IPS-20b (cell line): ENCODE results near the gene COL21A1.

Experiments used
- H3K27ac ChIP-seq: one replicate; pipeline ENCODE4 v1.5.1; 2013; ENCODE audit warnings: low read length
- H3K27me3 ChIP-seq: 2 replicates; pipeline ENCODE4 v1.6.1; 2013; ENCODE audit warnings: mild to moderate bottlenecking, low read length, inconsistent platforms; ENCODE audit not compliant: insufficient read depth
- H3K36me3 ChIP-seq: 2 replicates; pipeline ENCODE4 v1.6.1; 2013; ENCODE audit warnings: low read depth, mild to moderate bottlenecking, inconsistent platforms, low read length, moderate library complexity; ENCODE audit not compliant: insufficient read depth
- H3K4me1 ChIP-seq: 2 replicates; pipeline ENCODE4 v1.6.1; 2013; ENCODE audit warnings: mild to moderate bottlenecking, control low read depth, inconsistent platforms, low read length, moderate library complexity; ENCODE audit not compliant: insufficient read depth
- H3K4me3 ChIP-seq: 2 replicates; pipeline ENCODE4 v1.5.1; 2013; ENCODE audit warnings: mild to moderate bottlenecking, low read length, inconsistent platforms
- H3K9ac ChIP-seq: 2 replicates; pipeline ENCODE4 v1.6.1; 2013; ENCODE audit warnings: low read depth, mild to moderate bottlenecking, inconsistent platforms, low read length, moderate library complexity
- H3K9me3 ChIP-seq: 2 replicates; pipeline ENCODE4 v1.6.1; 2013; ENCODE audit warnings: mild to moderate bottlenecking, low read depth, low read length, inconsistent platforms; ENCODE audit not compliant: insufficient read depth

Gene COL21A1

GRCh38 chr6:56147766-56148165 lies 99.6 kb downstream of the COL21A1 start:
- Histone ChIP-seq H3K9ac (no peak overlapping the region), H3K36me3 (no peaks in the 10 kb centered on the region), H3K4me1 (no peaks in the 10 kb centered on the region), H3K27me3 (no peaks in the 10 kb centered on the region), H3K9me3 (no peaks in the 10 kb centered on the region), H3K4me3 (no peak overlapping the region), H3K27ac (no peak overlapping the region)

GRCh38 chr6:56146086-56146485 lies 101.3 kb downstream of the COL21A1 start:
- Histone ChIP-seq H3K4me1 (no peaks in the 10 kb centered on the region), H3K4me3 (no peak overlapping the region), H3K9me3 (no peaks in the 10 kb centered on the region), H3K27me3 (no peaks in the 10 kb centered on the region), H3K27ac (no peak overlapping the region), H3K9ac (no peak overlapping the region), H3K36me3 (no peaks in the 10 kb centered on the region)

GRCh38 chr6:56145616-56146015 lies 101.8 kb downstream of the COL21A1 start:
- H3K27me3 ChIP-seq, result no peaks in the 10 kb centered on the region
- no peak overlapping the region for H3K27ac ChIP-seq
- no peaks in the 10 kb centered on the region for H3K4me1 ChIP-seq
- H3K9me3 ChIP-seq, result no peaks in the 10 kb centered on the region
- H3K36me3 ChIP-seq, result no peaks in the 10 kb centered on the region
- no peak overlapping the region for H3K4me3 ChIP-seq
- H3K9ac ChIP-seq, result no peak overlapping the region

DNA sequence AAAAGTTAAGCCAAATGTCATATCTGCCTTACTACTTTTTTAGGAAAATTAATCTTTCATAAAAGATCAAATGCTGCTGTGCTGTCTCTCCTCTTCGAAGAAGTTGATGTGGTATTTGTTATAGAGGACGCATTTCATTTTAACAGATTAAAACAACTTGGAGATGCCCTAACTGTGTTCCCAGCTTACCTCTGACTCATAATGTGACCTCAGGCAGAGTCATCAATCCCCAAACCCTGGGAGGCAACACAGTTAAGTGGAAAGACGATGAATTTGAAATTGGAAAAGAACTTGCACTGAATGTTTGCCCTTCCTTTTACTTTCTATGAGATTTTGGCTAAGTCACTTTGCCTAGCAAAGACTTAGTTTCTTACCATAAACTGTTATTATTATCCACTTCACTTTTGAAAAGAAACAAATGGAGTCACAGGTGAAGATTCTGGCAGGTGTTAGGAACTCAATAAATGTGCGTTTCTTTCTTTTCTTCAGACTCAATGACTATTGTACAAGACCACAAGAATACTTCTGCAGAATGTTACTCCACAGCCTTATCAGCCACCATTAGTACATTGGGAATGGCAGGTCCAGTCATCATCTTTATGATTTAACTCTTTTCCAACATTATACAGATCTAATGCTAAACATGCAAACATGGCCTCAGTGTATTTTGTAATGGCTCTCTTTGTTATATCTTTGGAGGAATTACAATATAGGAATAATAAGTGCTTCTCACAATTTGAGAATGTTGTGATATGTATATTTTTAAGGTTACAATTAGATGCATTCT lies 102.6 kb downstream of the COL21A1 start:
- Histone ChIP-seq H3K27me3 (no peaks in the 10 kb centered on the region), H3K4me3 (no peak overlapping the region), H3K27ac (no peak overlapping the region), H3K4me1 (no peaks in the 10 kb centered on the region), H3K36me3 (no peaks in the 10 kb centered on the region), H3K9me3 (no peaks in the 10 kb centered on the region), H3K9ac (no peak overlapping the region)

GRCh38 chr6:56143796-56144195 lies 103.6 kb downstream of the COL21A1 start:
- Histone ChIP-seq H3K4me3 (no peak overlapping the region), H3K9ac (no peak overlapping the region), H3K27ac (no peak overlapping the region)

DNA sequence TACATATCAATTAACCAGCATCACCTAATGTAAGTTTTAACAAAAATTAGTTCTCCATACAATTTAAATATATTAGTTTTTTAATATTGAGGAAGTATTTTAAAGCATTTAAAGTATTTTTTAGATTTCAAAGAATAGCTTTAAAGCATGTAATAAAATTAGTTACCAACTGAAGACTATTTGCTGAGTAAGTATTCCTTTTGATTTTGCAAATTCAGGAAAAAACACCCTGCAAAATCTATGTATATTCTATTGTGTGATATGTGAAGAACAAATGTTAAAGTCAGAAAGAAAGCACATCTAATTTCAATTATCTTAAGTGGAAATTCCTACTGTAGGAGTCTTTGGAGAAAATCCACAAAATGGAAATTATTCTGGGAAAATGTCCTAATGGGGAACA lies 107.3 kb downstream of the COL21A1 start:
- Histone ChIP-seq H3K4me3 (no peak overlapping the region), H3K27ac (no peak overlapping the region), H3K9me3 (peaks cover 3% of the 10 kb centered on the region; the same call in 1 of the 2 replicates), H3K4me1 (no peaks in the 10 kb centered on the region), H3K27me3 (no peaks in the 10 kb centered on the region), H3K9ac (no peak overlapping the region), H3K36me3 (no peaks in the 10 kb centered on the region)

More at GRCh38 chr6:56143796-56144195, 103.6 kb downstream of the COL21A1 start:
- Histone ChIP-seq H3K27me3 (no peaks in the 10 kb centered on the region), H3K9me3 (no peaks in the 10 kb centered on the region), H3K36me3 (no peaks in the 10 kb centered on the region), H3K4me1 (no peaks in the 10 kb centered on the region)

DNA sequence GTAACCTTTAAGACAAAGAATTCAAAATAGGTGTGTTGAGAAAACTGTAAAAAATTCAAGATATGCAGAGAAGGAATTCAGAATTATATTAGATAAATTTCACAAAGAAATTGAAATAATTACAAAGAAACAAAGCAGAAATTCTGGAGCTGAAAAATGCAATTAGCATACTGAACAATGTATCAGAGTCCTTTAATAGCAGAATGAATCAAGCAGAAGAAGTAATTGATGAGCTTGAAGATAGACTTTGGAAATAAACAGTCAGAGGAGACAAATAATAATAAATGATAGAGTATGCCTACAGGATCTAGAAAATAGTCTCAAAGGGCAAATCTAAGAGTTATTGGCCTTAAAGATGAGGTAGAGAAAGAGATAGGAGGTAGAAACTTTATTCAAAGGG lies 131.7 kb downstream of the COL21A1 start:
- Histone ChIP-seq H3K27me3 (no peaks in the 10 kb centered on the region), H3K9me3 (0 out of 2 replicates have a peak, but pooled peaks cover 3% of the 10 kb centered on the region), H3K36me3 (no peaks in the 10 kb centered on the region), H3K4me1 (no peaks in the 10 kb centered on the region), H3K27ac (no peak overlapping the region), H3K9ac (no peak overlapping the region), H3K4me3 (no peak overlapping the region)

DNA sequence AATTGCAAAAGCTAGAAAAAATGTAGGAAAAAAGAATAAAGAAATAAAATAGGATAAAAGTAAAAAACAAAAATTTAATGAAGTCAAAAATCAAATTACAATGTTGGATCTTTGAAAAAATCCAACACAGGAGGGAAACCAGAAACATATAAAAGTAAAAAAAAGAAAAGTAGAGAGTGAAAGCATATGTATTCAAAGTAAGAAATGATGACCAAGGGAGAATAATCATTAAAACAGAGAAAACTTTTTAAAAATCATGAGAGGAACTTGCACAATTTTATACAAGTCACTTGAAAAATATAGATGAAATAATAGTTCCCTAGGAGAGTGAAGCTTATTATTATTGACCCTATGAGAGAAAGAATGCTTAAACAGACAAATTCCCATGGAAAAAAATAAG lies 138.2 kb downstream of the COL21A1 start:
- no peaks in the 10 kb centered on the region for H3K4me1 ChIP-seq
- H3K9ac ChIP-seq, result no peak overlapping the region
- H3K27me3 ChIP-seq, result no peaks in the 10 kb centered on the region
- H3K9me3 ChIP-seq, result 0 out of 2 replicates have a peak, but pooled peaks cover 3% of the 10 kb centered on the region
- H3K36me3 ChIP-seq, result no peaks in the 10 kb centered on the region
- H3K4me3 ChIP-seq, result no peak overlapping the region
- H3K27ac ChIP-seq, result no peak overlapping the region

- Histone ChIP-seq H3K27ac (no peak overlapping the region), H3K4me1 (no peaks in the 10 kb centered on the region), H3K4me3 (no peak overlapping the region), H3K36me3 (no peaks in the 10 kb centered on the region), H3K27me3 (no peaks in the 10 kb centered on the region), H3K9ac (no peak overlapping the region), H3K9me3 (no peaks in the 10 kb centered on the region)
Observed at GRCh38 chr6:56106231-56106630, 141.1 kb downstream of the COL21A1 start.

DNA sequence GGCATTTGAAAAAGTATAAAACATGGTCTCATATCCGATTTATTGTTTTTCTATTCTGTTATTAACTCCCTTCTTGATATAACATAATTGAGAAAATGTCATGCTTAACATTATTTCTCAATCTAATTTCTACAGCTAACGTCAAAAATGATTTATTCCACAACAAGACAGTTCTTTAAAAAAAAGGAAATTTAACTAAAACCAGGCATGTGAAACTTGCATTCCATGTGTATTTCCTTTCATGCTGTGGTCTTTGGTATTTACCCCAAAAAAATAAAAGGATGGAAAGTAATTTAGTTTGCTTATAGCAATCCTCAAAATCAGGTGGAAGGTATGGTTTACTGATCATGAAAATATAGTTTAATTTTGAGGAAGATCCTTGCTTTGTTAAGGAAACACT lies 142.8 kb downstream of the COL21A1 start:
- Histone ChIP-seq H3K27ac (no peak overlapping the region), H3K4me1 (no peaks in the 10 kb centered on the region), H3K4me3 (no peak overlapping the region), H3K27me3 (no peaks in the 10 kb centered on the region), H3K9me3 (no peaks in the 10 kb centered on the region), H3K9ac (no peak overlapping the region), H3K36me3 (no peaks in the 10 kb centered on the region)

GRCh38 chr6:56102216-56102615 lies 145.2 kb downstream of the COL21A1 start:
- peaks cover 2% of the 10 kb centered on the region; the same call in 1 of the 2 replicates for H3K4me1 ChIP-seq
- no peak overlapping the region for H3K27ac ChIP-seq
- no peak overlapping the region for H3K9ac ChIP-seq
- no peaks in the 10 kb centered on the region for H3K36me3 ChIP-seq
- H3K9me3 ChIP-seq, result no peaks in the 10 kb centered on the region
- no peak overlapping the region for H3K4me3 ChIP-seq
- H3K27me3 ChIP-seq, result no peaks in the 10 kb centered on the region

GRCh38 chr6:56101141-56101553 lies 146.2 kb downstream of the COL21A1 start:
- Histone ChIP-seq H3K4me3 (no peak overlapping the region), H3K36me3 (no peaks in the 10 kb centered on the region), H3K9me3 (no peaks in the 10 kb centered on the region), H3K27ac (no peak overlapping the region), H3K9ac (no peak overlapping the region), H3K27me3 (no peaks in the 10 kb centered on the region), H3K4me1 (peaks cover 3% of the 10 kb centered on the region; the same call in 1 of the 2 replicates)
